ENCODE data around the gene ATP10A. TPM values are rescaled to one million over a fixed set of nuclear protein-coding genes. Genes with fewer than 3 reads are reported as not detected.
A peak's percentile ranks its signal among the peaks of the same experiment; 100 is the strongest.

Gene ATP10A
- total RNA-seq, 1 donor from 2014 or later = not detected

- H3K27ac Mint-ChIP-seq (ENCODE audit: unreplicated experiment) = no peak overlapping the region
- peaks cover 4% of the 10 kb centered on the region for H3K4me1 Mint-ChIP-seq (ENCODE audit: low read depth, unreplicated experiment)
- H3K9me3 Mint-ChIP-seq (ENCODE audit: unreplicated experiment) = peaks cover 5% of the 10 kb centered on the region
- no peak overlapping the region for H3K4me3 Mint-ChIP-seq (ENCODE audit: unreplicated experiment)
- no peaks in the 10 kb centered on the region for H3K36me3 Mint-ChIP-seq (ENCODE audit: unreplicated experiment)
- no peak for TF ChIP-seq CTCF (IDR thresholded peaks at IDR 0.05; ENCODE audit: partially characterized antibody, unreplicated experiment)
- H3K27me3 Mint-ChIP-seq (ENCODE audit: unreplicated experiment) = no peaks in the 10 kb centered on the region
- DNase-seq = no peak
These were observed 93.1 kb downstream of the ATP10A start for GRCh38 chr15:25770031-25770430.

- no peak for TF ChIP-seq CTCF (IDR thresholded peaks at IDR 0.05; ENCODE audit: partially characterized antibody, unreplicated experiment)
These were observed 94.9 kb downstream of the ATP10A start for GRCh38 chr15:25768271-25768670.

GRCh38 chr15:25767356-25768151, 95.6 kb downstream of the ATP10A start:
- no peak for DNase-seq
- Mint-ChIP-seq H3K36me3 (ENCODE audit: unreplicated experiment) (no peaks in the 10 kb centered on the region), H3K4me1 (ENCODE audit: low read depth, unreplicated experiment) (peaks cover 9% of the 10 kb centered on the region), H3K27ac (ENCODE audit: unreplicated experiment) (no peak overlapping the region), H3K9me3 (ENCODE audit: unreplicated experiment) (peaks cover 11% of the 10 kb centered on the region), H3K27me3 (ENCODE audit: unreplicated experiment) (no peaks in the 10 kb centered on the region), H3K4me3 (ENCODE audit: unreplicated experiment) (no peak overlapping the region)
- TF ChIP-seq CTCF (IDR thresholded peaks at IDR 0.05; ENCODE audit: partially characterized antibody, unreplicated experiment) = no peak

More at GRCh38 chr15:25768271-25768670, 94.9 kb downstream of the ATP10A start:
- H3K36me3 Mint-ChIP-seq (ENCODE audit: unreplicated experiment) = no peaks in the 10 kb centered on the region
- H3K4me1 Mint-ChIP-seq (ENCODE audit: low read depth, unreplicated experiment) = peaks cover 6% of the 10 kb centered on the region
- H3K27ac Mint-ChIP-seq (ENCODE audit: unreplicated experiment) = no peak overlapping the region
- DNase-seq = no peak
- peaks cover 8% of the 10 kb centered on the region for H3K9me3 Mint-ChIP-seq (ENCODE audit: unreplicated experiment)
- no peak overlapping the region for H3K4me3 Mint-ChIP-seq (ENCODE audit: unreplicated experiment)
- H3K27me3 Mint-ChIP-seq (ENCODE audit: unreplicated experiment) = no peaks in the 10 kb centered on the region

GRCh38 chr15:25766417-25766816, 96.7 kb downstream of the ATP10A start:
- Mint-ChIP-seq H3K36me3 (ENCODE audit: unreplicated experiment) (no peaks in the 10 kb centered on the region), H3K4me1 (ENCODE audit: low read depth, unreplicated experiment) (peaks cover 9% of the 10 kb centered on the region), H3K27ac (ENCODE audit: unreplicated experiment) (no peak overlapping the region), H3K27me3 (ENCODE audit: unreplicated experiment) (no peaks in the 10 kb centered on the region), H3K9me3 (ENCODE audit: unreplicated experiment) (peaks cover 11% of the 10 kb centered on the region), H3K4me3 (ENCODE audit: unreplicated experiment) (no peak overlapping the region)
- TF ChIP-seq CTCF (IDR thresholded peaks at IDR 0.05; ENCODE audit: partially characterized antibody, unreplicated experiment) = no peak
- no peak for DNase-seq

GRCh38 chr15:25764980-25765735, 98.0 kb downstream of the ATP10A start:
- Mint-ChIP-seq H3K27ac (ENCODE audit: unreplicated experiment) (peak overlapping the region; percentile 9), H3K9me3 (ENCODE audit: unreplicated experiment) (peaks cover 11% of the 10 kb centered on the region), H3K4me1 (ENCODE audit: low read depth, unreplicated experiment) (peaks cover 9% of the 10 kb centered on the region), H3K4me3 (ENCODE audit: unreplicated experiment) (no peak overlapping the region), H3K36me3 (ENCODE audit: unreplicated experiment) (no peaks in the 10 kb centered on the region), H3K27me3 (ENCODE audit: unreplicated experiment) (no peaks in the 10 kb centered on the region)
- TF ChIP-seq CTCF (IDR thresholded peaks at IDR 0.05; ENCODE audit: partially characterized antibody, unreplicated experiment) = no peak
- DNase-seq = no peak

All from glutamatergic neuron (in vitro differentiated cells).